Activated CD4-positive, alpha-beta T cell treated with anti-CD3 and anti-CD28 coated beads for 36 hours (primary cell): Measurements from ENCODE around the gene ACADSB. TPM values are rescaled to one million over a fixed set of nuclear protein-coding genes. Genes with fewer than 3 reads are reported as not detected.
A peak's percentile ranks its signal among the peaks of the same experiment; 100 is the strongest.

ENCODE experiments used
- ATAC-seq: fragments of 200-7000 bp; cut with Tn5 transposase; one replicate; pipeline ENCODE4 v1.10.0; 2021; ENCODE audit warnings: mild to moderate bottlenecking, moderate library complexity
- CTCF ChIA-PET: fragments of 350-600 bp; sonication (Branson Sonifier 250); formaldehyde crosslinking; loops from one replicate; lab custom pipeline; 2021; ENCODE audit warnings: antibody characterized with exemption; lab: Charles Lee
- POLR2A ChIA-PET: fragments of 350-600 bp; sonication (Branson Sonifier 250); formaldehyde crosslinking; loops from one replicate; lab custom pipeline; 2021; ENCODE audit warnings: antibody characterized with exemption, inconsistent platforms; lab: Charles Lee
- DNase-seq: peaks from one replicate; pipeline ENCODE4 v3.0.0-alpha.2; 2020
- H3K27ac Mint-ChIP-seq: one replicate; pipeline ENCODE4 v1.8.0; 2021; ENCODE audit warnings: mixed read lengths
- H3K27me3 Mint-ChIP-seq: one replicate; pipeline ENCODE4 v1.8.0; 2021; ENCODE audit warnings: mixed read lengths
- H3K36me3 Mint-ChIP-seq: one replicate; pipeline ENCODE4 v1.8.0; 2021; ENCODE audit warnings: low read depth, mixed read lengths
- H3K4me1 Mint-ChIP-seq: one replicate; pipeline ENCODE4 v1.8.0; 2021; ENCODE audit warnings: mixed read lengths
- H3K4me3 Mint-ChIP-seq: one replicate; pipeline ENCODE4 v1.8.0; 2021; ENCODE audit warnings: mild to moderate bottlenecking, moderate library complexity, mixed read lengths
- H3K9me3 Mint-ChIP-seq: one replicate; pipeline ENCODE4 v1.8.0; 2021; ENCODE audit warnings: low read depth, mixed read lengths
- intact Hi-C, 2 experiments: fragments of 100-400 bp; cut with DNase I in 1 of 2; cut with micrococcal nuclease in 1 of 2; formaldehyde crosslinking; loops; one replicate each; pipeline versions ENCODE4 v1.14.2 to v1.15.1; 2022 to 2024; cut with DNase I, micrococcal nuclease
- total RNA-seq, 2 experiments: library from RNA; stranded (reverse); gene quantifications; one replicate each; pipeline ENCODE4 v1.2.3, GENCODE V29; 2021

ACADSB gene
- total RNA-seq, 2 experiments from 2014 or later: 24.0 to 25.5 TPM

- peaks cover 5% of the 10 kb centered on the region for H3K36me3 Mint-ChIP-seq
- H3K4me3 Mint-ChIP-seq: no peak overlapping the region
- CTCF ChIA-PET: interaction anchor here (0.6 to 2.1 kb wide), 7 partner anchors 9 to 520 kb away, joined by 3 to 8 read pairs (median 5); partner anchors contain the start of gene BUB3
- H3K9me3 Mint-ChIP-seq: no peaks in the 10 kb centered on the region
- DNase-seq (no peak), ATAC-seq (no peak)
- intact Hi-C loops: loop anchor here (1.0 to 10.0 kb wide), 5 partner anchors 90 to 516 kb away; no protein-coding TSS in a partner anchor
- no peaks in the 10 kb centered on the region for H3K27me3 Mint-ChIP-seq
- H3K4me1 Mint-ChIP-seq: peaks cover 9% of the 10 kb centered on the region
- H3K27ac Mint-ChIP-seq: no peak overlapping the region
- POLR2A ChIA-PET: no interaction called here
Observed at GRCh38 chr10:123042708-123043408, 34.1 kb downstream of the ACADSB start.

DNA sequence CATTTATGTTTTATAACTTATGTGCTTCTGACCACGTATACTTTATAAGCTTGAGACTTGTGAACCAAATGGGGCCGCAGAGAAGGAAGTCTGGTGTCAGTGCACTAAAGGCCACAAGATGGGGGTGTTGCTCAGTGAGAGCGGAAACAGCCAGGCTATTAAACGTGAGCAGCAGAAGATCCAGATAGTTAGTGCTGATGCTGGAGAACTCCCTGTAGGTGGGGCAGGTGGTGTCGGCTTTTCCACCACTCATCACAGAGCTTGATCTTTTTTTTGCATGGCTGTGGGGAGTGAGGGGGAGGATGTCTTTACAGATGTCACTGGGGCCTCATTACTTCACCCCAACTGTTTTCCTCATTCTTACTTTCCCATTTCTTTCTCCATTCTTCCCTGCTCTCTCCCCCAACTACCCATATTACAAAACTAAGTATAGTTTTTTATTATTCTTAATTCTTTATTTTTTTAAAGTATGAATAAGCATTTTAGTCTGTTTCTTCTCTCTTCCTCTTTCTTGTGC lies 34.7 kb downstream of the ACADSB start:
- ATAC-seq (peak; percentile 83), DNase-seq (peak; percentile 61)
- no peaks in the 10 kb centered on the region for H3K27me3 Mint-ChIP-seq
- CTCF ChIA-PET: interaction anchor here (0.6 to 2.1 kb wide), 8 partner anchors 10 to 519 kb away, joined by 3 to 8 read pairs (median 5); partner anchors contain the start of gene BUB3
- no peaks in the 10 kb centered on the region for H3K9me3 Mint-ChIP-seq
- POLR2A ChIA-PET: no interaction called here
- no peak overlapping the region for H3K27ac Mint-ChIP-seq
- no peak overlapping the region for H3K4me3 Mint-ChIP-seq
- peaks cover 9% of the 10 kb centered on the region for H3K4me1 Mint-ChIP-seq
- intact Hi-C loops: loop anchor here (1.0 to 10.0 kb wide), 5 partner anchors 89 to 516 kb away; no protein-coding TSS in a partner anchor
- H3K36me3 Mint-ChIP-seq: peaks cover 6% of the 10 kb centered on the region

- no peak for ATAC-seq
- H3K36me3 Mint-ChIP-seq: peaks cover 7% of the 10 kb centered on the region
- no peak for DNase-seq
- no peak overlapping the region for H3K27ac Mint-ChIP-seq
- intact Hi-C loops: loop anchor here in 1 of 2 experiments (2.0 to 10.0 kb wide), 2 partner anchors 340 to 514 kb away; no protein-coding TSS in a partner anchor
- ChIA-PET CTCF (interaction anchor here (1.7 kb wide), 1 partner anchor 34 kb away, joined by 6 read pairs; no protein-coding TSS in a partner anchor), POLR2A (no interaction called here)
- H3K27me3 Mint-ChIP-seq: no peaks in the 10 kb centered on the region
- H3K4me1 Mint-ChIP-seq: peaks cover 3% of the 10 kb centered on the region
- no peak overlapping the region for H3K4me3 Mint-ChIP-seq
- H3K9me3 Mint-ChIP-seq: no peaks in the 10 kb centered on the region
Observed at GRCh38 chr10:123044391-123044790, 35.6 kb downstream of the ACADSB start.

- Mint-ChIP-seq H3K36me3 (peaks cover 14% of the 10 kb centered on the region), H3K4me3 (no peak overlapping the region), H3K27me3 (no peaks in the 10 kb centered on the region), H3K4me1 (peaks cover 3% of the 10 kb centered on the region), H3K27ac (no peak overlapping the region), H3K9me3 (no peaks in the 10 kb centered on the region)
- DNase-seq (no peak), ATAC-seq (peak; percentile 59)
- ChIA-PET CTCF (interaction anchor here (0.7 to 2.1 kb wide), 5 partner anchors 10 to 87 kb away, joined by 3 to 5 read pairs (median 4); no protein-coding TSS in a partner anchor), POLR2A (no interaction called here)
- intact Hi-C loops: loop anchor here in 1 of 2 experiments (2.0 to 10.0 kb wide), 2 partner anchors 339 to 513 kb away; no protein-coding TSS in a partner anchor
Observed at GRCh38 chr10:123045961-123046731, 37.3 kb downstream of the ACADSB start.

DNA sequence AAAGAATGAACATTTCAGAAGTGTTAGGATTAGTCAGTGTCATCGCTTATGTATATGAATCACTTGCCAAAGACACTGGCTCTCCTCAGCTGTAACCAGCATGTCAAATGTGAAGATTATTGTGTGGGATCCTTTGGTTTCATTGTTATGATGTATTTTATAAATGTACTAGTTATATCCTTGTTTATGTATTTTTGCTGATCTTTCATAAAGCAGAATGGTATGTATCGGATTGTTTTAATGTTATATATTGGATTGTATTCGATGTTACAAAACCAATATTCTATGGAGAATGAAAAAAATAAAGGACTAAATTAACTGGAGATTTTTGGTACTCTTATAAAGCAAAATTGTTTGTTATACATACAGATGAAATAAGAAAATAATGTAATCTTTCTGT lies 49.2 kb downstream of the ACADSB start:
- H3K4me1 Mint-ChIP-seq: no peaks in the 10 kb centered on the region
- ATAC-seq: no peak
- no peak overlapping the region for H3K27ac Mint-ChIP-seq
- H3K27me3 Mint-ChIP-seq: peaks cover 5% of the 10 kb centered on the region
- no peak overlapping the region for H3K4me3 Mint-ChIP-seq
- ChIA-PET CTCF (interaction anchor here (1.6 kb wide), 1 partner anchor 12 kb away, joined by 5 read pairs; no protein-coding TSS in a partner anchor), POLR2A (no interaction called here)
- no peak for DNase-seq
- intact Hi-C loops: no loop called here
- H3K9me3 Mint-ChIP-seq: no peaks in the 10 kb centered on the region
- H3K36me3 Mint-ChIP-seq: peaks cover 13% of the 10 kb centered on the region

GRCh38 chr10:123061865-123062264 lies 53.1 kb downstream of the ACADSB start:
- intact Hi-C loops: no loop called here
- Mint-ChIP-seq H3K4me3 (no peak overlapping the region), H3K4me1 (no peaks in the 10 kb centered on the region)

GRCh38 chr10:123062726-123063125 lies 53.9 kb downstream of the ACADSB start:
- no peaks in the 10 kb centered on the region for H3K9me3 Mint-ChIP-seq
- no peak for ATAC-seq
- H3K27ac Mint-ChIP-seq: no peak overlapping the region
- ChIA-PET CTCF (no interaction called here), POLR2A (no interaction called here)
- H3K4me3 Mint-ChIP-seq: no peak overlapping the region
- H3K4me1 Mint-ChIP-seq: no peaks in the 10 kb centered on the region
- DNase-seq: no peak
- no peaks in the 10 kb centered on the region for H3K36me3 Mint-ChIP-seq
- intact Hi-C loops: no loop called here
- peaks cover 17% of the 10 kb centered on the region for H3K27me3 Mint-ChIP-seq

More at GRCh38 chr10:123061865-123062264, 53.1 kb downstream of the ACADSB start:
- POLR2A ChIA-PET: no interaction called here
- ATAC-seq (no peak), DNase-seq (no peak)
- H3K36me3 Mint-ChIP-seq: no peaks in the 10 kb centered on the region
- peaks cover 14% of the 10 kb centered on the region for H3K27me3 Mint-ChIP-seq
- CTCF ChIA-PET: no interaction called here
- no peak overlapping the region for H3K27ac Mint-ChIP-seq
- no peaks in the 10 kb centered on the region for H3K9me3 Mint-ChIP-seq

GRCh38 chr10:123068087-123068853 lies 59.5 kb downstream of the ACADSB start:
- Mint-ChIP-seq H3K27ac (no peak overlapping the region), H3K4me3 (no peak overlapping the region), H3K4me1 (no peaks in the 10 kb centered on the region), H3K9me3 (no peaks in the 10 kb centered on the region), H3K27me3 (peaks cover 27% of the 10 kb centered on the region), H3K36me3 (no peaks in the 10 kb centered on the region)
- intact Hi-C loops: no loop called here
- POLR2A ChIA-PET: no interaction called here
- ATAC-seq (no peak), DNase-seq (no peak)
- CTCF ChIA-PET: no interaction called here

DNA sequence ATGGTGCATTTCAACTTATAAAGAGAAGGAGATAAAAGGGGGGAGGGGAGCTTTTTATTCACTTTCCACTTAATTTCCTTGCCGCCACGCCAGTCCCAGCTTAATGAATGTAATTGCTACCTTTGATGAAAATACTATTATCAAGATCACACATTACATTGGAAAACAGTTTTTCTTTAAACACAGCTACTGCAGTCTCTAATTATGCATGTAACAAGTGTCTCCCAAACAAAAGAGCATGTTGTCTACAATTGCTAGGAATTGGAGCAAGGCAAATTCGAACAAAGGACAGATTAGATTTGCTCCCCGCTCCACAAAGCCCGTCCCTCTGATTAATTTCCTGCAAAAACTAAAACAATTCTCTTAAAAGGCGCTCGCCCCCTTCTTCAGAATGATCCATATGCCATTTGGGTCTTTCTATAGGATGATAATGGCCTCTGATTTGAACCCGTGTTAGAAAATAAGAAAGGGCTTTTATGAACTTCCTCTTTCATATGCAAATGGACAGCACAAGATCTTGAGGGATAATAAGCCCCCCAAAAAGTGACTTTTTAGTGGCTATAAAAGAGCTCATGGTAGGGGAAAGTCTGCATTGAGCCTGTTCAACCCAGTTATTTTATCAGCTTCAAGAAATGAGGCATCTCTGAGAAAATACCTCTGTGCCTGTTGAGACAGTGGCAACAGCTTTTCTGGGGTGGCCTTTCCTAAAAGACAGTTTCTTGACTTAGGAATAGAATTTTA lies 60.6 kb downstream of the ACADSB start:
- Mint-ChIP-seq H3K4me1 (no peaks in the 10 kb centered on the region), H3K9me3 (no peaks in the 10 kb centered on the region), H3K4me3 (no peak overlapping the region), H3K27me3 (peaks cover 27% of the 10 kb centered on the region), H3K36me3 (no peaks in the 10 kb centered on the region), H3K27ac (no peak overlapping the region)
- POLR2A ChIA-PET: no interaction called here
- no peak for DNase-seq
- CTCF ChIA-PET: interaction anchor here (0.8 kb wide), 1 partner anchor 327 kb away, joined by 3 read pairs; no protein-coding TSS in a partner anchor
- intact Hi-C loops: no loop called here
- no peak for ATAC-seq

- intact Hi-C loops: no loop called here
- H3K27me3 Mint-ChIP-seq: peaks cover 24% of the 10 kb centered on the region
- ChIA-PET CTCF (interaction anchor here (0.6 kb wide), 1 partner anchor 384 kb away, joined by 3 read pairs; no protein-coding TSS in a partner anchor), POLR2A (no interaction called here)
- H3K36me3 Mint-ChIP-seq: no peaks in the 10 kb centered on the region
- no peak for DNase-seq
- H3K9me3 Mint-ChIP-seq: peaks cover 2% of the 10 kb centered on the region
- ATAC-seq: no peak
- H3K27ac Mint-ChIP-seq: no peak overlapping the region
- no peak overlapping the region for H3K4me3 Mint-ChIP-seq
- H3K4me1 Mint-ChIP-seq: no peaks in the 10 kb centered on the region
Observed at GRCh38 chr10:123073187-123073586, 64.4 kb downstream of the ACADSB start.
